ENCODE results near the gene TRPC6.

- TF ChIP-seq CTCF (conservative IDR thresholded peaks at IDR 0.05 in 1 of 2, IDR thresholded peaks at IDR 0.05 in 1 of 2; ENCODE audit: extremely low read depth in 1 of 2, insufficient read depth in 1 of 2, low read depth in 1 of 2, low read length in 2 of 2) (no peak), EZH2 (IDR thresholded peaks at IDR 0.05; ENCODE audit: borderline replicate concordance, low read length) (no peak)
These were observed 139.6 kb downstream of the TRPC6 start for GRCh38 chr11:101444164-101444563.

Measured in mammary epithelial cell (primary cell).